CD4-positive, alpha-beta T cell treated with Interleukin-12 subunit alpha and Interleukin-12 subunit beta, for 1 hour (primary cell): ENCODE results near the gene PIAS4.

Experiments used
- DNase-seq: peaks from one replicate; pipeline ENCODE4 v3.0.0-alpha.2; 2020

Gene PIAS4

GRCh38 chr19:4023600-4024398, 16.3 kb downstream of the PIAS4 start:
- no peak for DNase-seq

GRCh38 chr19:4025317-4025716, 17.8 kb downstream of the PIAS4 start:
- no peak for DNase-seq

- no peak for DNase-seq
Measured at GRCh38 chr19:4027146-4027545, 19.6 kb downstream of the PIAS4 start.

GRCh38 chr19:4028334-4029246, 21.1 kb downstream of the PIAS4 start:
- no peak for DNase-seq

- no peak for DNase-seq
Measured at GRCh38 chr19:4029247-4029614, 21.7 kb downstream of the PIAS4 start.

GRCh38 chr19:4030552-4030951, 23.0 kb downstream of the PIAS4 start:
- no peak for DNase-seq

GRCh38 chr19:4030981-4031380, 23.4 kb downstream of the PIAS4 start:
- DNase-seq = no peak

GRCh38 chr19:4031420-4031819, 23.9 kb downstream of the PIAS4 start:
- DNase-seq = no peak

- DNase-seq = no peak
Measured at GRCh38 chr19:4032436-4032835, 24.9 kb downstream of the PIAS4 start.

GRCh38 chr19:4033028-4033956, 25.8 kb downstream of the PIAS4 start:
- DNase-seq = no peak

- DNase-seq = no peak
Measured at GRCh38 chr19:4034048-4035017, 26.8 kb downstream of the PIAS4 start.

- DNase-seq = no peak
Measured at GRCh38 chr19:4035018-4035566, 27.6 kb downstream of the PIAS4 start.

- no peak for DNase-seq
Measured at GRCh38 chr19:4035582-4035981, 28.0 kb downstream of the PIAS4 start.

- DNase-seq = no peak
Measured at GRCh38 chr19:4036576-4037300, 29.2 kb downstream of the PIAS4 start.

GRCh38 chr19:4037301-4037949, 29.9 kb downstream of the PIAS4 start:
- no peak for DNase-seq

- DNase-seq = no peak
Measured at GRCh38 chr19:4038057-4038456, 30.5 kb downstream of the PIAS4 start.

GRCh38 chr19:4038661-4039423, 31.3 kb downstream of the PIAS4 start:
- no peak for DNase-seq

GRCh38 chr19:4042064-4042730, 34.7 kb downstream of the PIAS4 start:
- DNase-seq = no peak

GRCh38 chr19:4042731-4043082, 35.2 kb downstream of the PIAS4 start:
- no peak for DNase-seq
